Panc1 (cell line): Measurements from ENCODE around the gene CA10. TPM values are rescaled to one million over a fixed set of nuclear protein-coding genes. Genes with fewer than 3 reads are reported as not detected.

Source experiments
- ATAC-seq: fragments of 200-7000 bp; cut with Tn5 transposase; 2 replicates; pipeline ENCODE4 v1.9.1; 2020; ENCODE audit warnings: mild to moderate bottlenecking, moderate library complexity
- BruUV-seq: library from RNA; stranded (reverse); fragments of 400-500 nt; replicated peaks from 2 replicates; lab custom pipeline; 2021; lab: Mats Ljungman, UMichigan
- CTCF ChIA-PET: fragments of 300-600 bp; sonication (Branson Sonifier 250); formaldehyde crosslinking; loops from one replicate; lab custom pipeline; 2022; ENCODE audit warnings: antibody characterized with exemption; lab: Charles Lee
- POLR2A ChIA-PET: fragments of 300-600 bp; sonication (Branson Sonifier 250); formaldehyde crosslinking; loops from one replicate; lab custom pipeline; 2022; ENCODE audit warnings: antibody characterized with exemption; lab: Charles Lee
- DNase-seq: peaks from one replicate; pipeline ENCODE4 v3.0.0-alpha.2; 2010; ENCODE audit warnings: low read depth, low spot score
- H3K27ac ChIP-seq: 2 replicates; pipeline ENCODE4 v1.5.1; 2011; ENCODE audit warnings: mild to moderate bottlenecking, low read length, inconsistent platforms
- H3K27me3 ChIP-seq: fragments of 200-500 bp; sonication (Bioruptor generic); 2 replicates; pipeline ENCODE4 v1.6.0; 2014; ENCODE audit warnings: low read length, inconsistent platforms; ENCODE audit not compliant: control insufficient read depth, insufficient read depth
- H3K36me3 ChIP-seq: fragments of 200-500 bp; sonication (Bioruptor generic); 2 replicates; pipeline ENCODE4 v1.5.1; 2014; ENCODE audit warnings: inconsistent platforms, mild to moderate bottlenecking, low read length, moderate library complexity; ENCODE audit not compliant: control insufficient read depth, insufficient read depth
- H3K4me1 ChIP-seq: 2 replicates; pipeline ENCODE4 v1.5.1; 2011; ENCODE audit warnings: inconsistent platforms, mild to moderate bottlenecking, low read length, moderate library complexity; ENCODE audit not compliant: control insufficient read depth, insufficient read depth
- H3K4me3 ChIP-seq, 2 experiments: 2 replicates each; pipeline ENCODE4 v1.5.1; 2011 to 2012; ENCODE audit warnings: low read depth in 2 of 2, low read length in 2 of 2, mild to moderate bottlenecking in 2 of 2, inconsistent platforms in 1 of 2, moderate library complexity in 1 of 2
- H3K9me3 ChIP-seq: fragments of 200-500 bp; sonication (Bioruptor generic); 2 replicates; pipeline ENCODE4 v1.5.1; 2014; ENCODE audit warnings: low read depth, mild to moderate bottlenecking, inconsistent platforms, low read length, moderate library complexity; ENCODE audit not compliant: control insufficient read depth, insufficient read depth
- POLR2AphosphoS5 ChIP-seq: IDR thresholded peaks from 2 replicates; pipeline ENCODE4 v1.6.1; 2012; ENCODE audit warnings: mild to moderate bottlenecking, low read depth, low read length, moderate library complexity
- SIN3A ChIP-seq: IDR thresholded peaks from 2 replicates; pipeline ENCODE4 v1.6.1; 2012; ENCODE audit warnings: low read depth, mild to moderate bottlenecking, low read length, moderate library complexity, borderline replicate concordance; ENCODE audit not compliant: insufficient read depth
- TCF7L2 ChIP-seq: IDR thresholded peaks from 2 replicates; pipeline ENCODE4 v1.6.1; 2011; ENCODE audit warnings: mild to moderate bottlenecking, low read depth, low read length, inconsistent platforms
- in situ Hi-C: cut with HindIII; loops from 2 replicates; pipeline ENCODE4 v1.10.0; 2016; ENCODE audit warnings: low sequenced_read_pairs, low pct_unique_long_range_greater_than_20kb
- intact Hi-C: fragments of 100-400 bp; cut with micrococcal nuclease; formaldehyde crosslinking; loops from one replicate; pipeline ENCODE4 v1.10.0; 2022; ENCODE audit not compliant: unreplicated experiment
- total RNA-seq: library from RNA; stranded (reverse); gene quantifications from one replicate; pipeline ENCODE4 v1.2.1, GENCODE V29; 2021; ENCODE audit not compliant: unreplicated experiment
- TF ChIP-seq, protein P1 (sequence below), 2 experiments: IDR thresholded peaks; 2 replicates each; pipeline ENCODE4 v1.6.1; 2011 to 2012; ENCODE audit warnings: low read depth in 2 of 2, control low read depth in 1 of 2, low read length in 1 of 2, mild to moderate bottlenecking in 1 of 2, moderate library complexity in 1 of 2; ENCODE audit not compliant: insufficient read depth in 1 of 2
- TF ChIP-seq, protein P2 (sequence below): fragments of 450-650 bp; IDR thresholded peaks from 2 replicates; pipeline ENCODE4 v1.5.1; 2017; ENCODE audit warnings: mild to moderate bottlenecking

CA10 gene
- total RNA-seq, 1 experiment from 2014 or later: not detected

DNA sequence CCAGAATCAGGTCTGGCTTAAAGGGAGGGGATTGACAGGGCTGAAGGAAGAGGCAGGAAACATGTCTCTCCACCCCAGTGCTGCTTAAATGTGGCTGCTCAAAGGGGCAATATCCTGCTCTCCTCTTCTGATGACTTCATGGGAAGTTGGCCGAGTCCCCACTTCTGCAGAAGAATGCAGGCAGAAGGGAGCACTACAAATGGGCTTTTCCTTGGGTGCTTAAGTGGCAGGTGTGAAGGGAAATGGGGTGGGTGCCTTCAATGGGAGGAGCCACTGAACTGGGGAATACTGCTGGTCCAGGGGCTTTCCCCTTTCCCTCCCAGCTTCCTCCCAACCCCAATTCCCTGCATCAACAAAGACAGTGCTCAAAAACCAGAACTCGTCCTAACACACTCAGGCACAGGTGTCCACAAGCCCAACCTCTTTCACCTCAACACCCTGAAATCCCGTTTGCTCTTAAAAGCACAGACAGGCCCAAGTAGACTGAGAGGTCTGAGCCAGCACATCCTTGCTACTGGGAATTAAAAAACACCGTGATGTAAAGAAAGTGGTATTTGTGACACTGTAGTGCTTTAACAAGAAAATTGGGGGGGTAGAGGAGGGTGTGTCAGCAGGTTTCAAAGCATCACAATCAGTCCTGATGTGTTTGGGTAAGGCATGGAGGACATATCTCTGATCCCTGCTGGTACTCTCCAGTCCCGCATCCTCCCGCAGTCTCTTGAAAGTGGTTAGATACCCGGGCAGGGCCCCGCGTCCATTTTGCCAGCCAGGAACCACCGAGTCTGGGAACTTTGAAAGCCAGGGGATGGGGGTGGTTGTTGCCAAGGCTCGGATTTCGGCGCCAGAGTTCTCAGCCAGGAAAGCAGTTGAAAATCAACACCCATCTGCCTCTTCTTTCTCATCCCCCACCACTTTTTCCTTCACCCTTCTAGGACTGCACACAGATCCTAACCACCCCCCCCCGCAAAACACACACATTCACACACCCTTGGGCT is 1.6 kb downstream of the CA10 start:
- Histone ChIP-seq H3K9me3 (0 out of 2 replicates have a peak, but pooled peaks cover 4% of the 10 kb centered on the region), H3K27me3 (no peaks in the 10 kb centered on the region), H3K36me3 (no peaks in the 10 kb centered on the region), H3K4me3 (no peak overlapping the region), H3K27ac (no peak overlapping the region), H3K4me1 (no peaks in the 10 kb centered on the region)
- intact Hi-C loops: no loop called here
- ATAC-seq (no peak), DNase-seq (no peak)
- no peak for TF ChIP-seq TCF7L2
- no peak for TF ChIP-seq SIN3A
- TF ChIP-seq POLR2AphosphoS5: no peak
- TF ChIP-seq, protein P1, sequence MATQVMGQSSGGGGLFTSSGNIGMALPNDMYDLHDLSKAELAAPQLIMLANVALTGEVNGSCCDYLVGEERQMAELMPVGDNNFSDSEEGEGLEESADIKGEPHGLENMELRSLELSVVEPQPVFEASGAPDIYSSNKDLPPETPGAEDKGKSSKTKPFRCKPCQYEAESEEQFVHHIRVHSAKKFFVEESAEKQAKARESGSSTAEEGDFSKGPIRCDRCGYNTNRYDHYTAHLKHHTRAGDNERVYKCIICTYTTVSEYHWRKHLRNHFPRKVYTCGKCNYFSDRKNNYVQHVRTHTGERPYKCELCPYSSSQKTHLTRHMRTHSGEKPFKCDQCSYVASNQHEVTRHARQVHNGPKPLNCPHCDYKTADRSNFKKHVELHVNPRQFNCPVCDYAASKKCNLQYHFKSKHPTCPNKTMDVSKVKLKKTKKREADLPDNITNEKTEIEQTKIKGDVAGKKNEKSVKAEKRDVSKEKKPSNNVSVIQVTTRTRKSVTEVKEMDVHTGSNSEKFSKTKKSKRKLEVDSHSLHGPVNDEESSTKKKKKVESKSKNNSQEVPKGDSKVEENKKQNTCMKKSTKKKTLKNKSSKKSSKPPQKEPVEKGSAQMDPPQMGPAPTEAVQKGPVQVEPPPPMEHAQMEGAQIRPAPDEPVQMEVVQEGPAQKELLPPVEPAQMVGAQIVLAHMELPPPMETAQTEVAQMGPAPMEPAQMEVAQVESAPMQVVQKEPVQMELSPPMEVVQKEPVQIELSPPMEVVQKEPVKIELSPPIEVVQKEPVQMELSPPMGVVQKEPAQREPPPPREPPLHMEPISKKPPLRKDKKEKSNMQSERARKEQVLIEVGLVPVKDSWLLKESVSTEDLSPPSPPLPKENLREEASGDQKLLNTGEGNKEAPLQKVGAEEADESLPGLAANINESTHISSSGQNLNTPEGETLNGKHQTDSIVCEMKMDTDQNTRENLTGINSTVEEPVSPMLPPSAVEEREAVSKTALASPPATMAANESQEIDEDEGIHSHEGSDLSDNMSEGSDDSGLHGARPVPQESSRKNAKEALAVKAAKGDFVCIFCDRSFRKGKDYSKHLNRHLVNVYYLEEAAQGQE (IDR thresholded peaks at IDR 0.05; ENCODE audit: insufficient read depth in 1 of 2, low read depth in 2 of 2, low read length in 1 of 2): no peak
- TF ChIP-seq, protein P2, sequence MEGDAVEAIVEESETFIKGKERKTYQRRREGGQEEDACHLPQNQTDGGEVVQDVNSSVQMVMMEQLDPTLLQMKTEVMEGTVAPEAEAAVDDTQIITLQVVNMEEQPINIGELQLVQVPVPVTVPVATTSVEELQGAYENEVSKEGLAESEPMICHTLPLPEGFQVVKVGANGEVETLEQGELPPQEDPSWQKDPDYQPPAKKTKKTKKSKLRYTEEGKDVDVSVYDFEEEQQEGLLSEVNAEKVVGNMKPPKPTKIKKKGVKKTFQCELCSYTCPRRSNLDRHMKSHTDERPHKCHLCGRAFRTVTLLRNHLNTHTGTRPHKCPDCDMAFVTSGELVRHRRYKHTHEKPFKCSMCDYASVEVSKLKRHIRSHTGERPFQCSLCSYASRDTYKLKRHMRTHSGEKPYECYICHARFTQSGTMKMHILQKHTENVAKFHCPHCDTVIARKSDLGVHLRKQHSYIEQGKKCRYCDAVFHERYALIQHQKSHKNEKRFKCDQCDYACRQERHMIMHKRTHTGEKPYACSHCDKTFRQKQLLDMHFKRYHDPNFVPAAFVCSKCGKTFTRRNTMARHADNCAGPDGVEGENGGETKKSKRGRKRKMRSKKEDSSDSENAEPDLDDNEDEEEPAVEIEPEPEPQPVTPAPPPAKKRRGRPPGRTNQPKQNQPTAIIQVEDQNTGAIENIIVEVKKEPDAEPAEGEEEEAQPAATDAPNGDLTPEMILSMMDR: no peak
- in situ Hi-C loops: no loop called here
- BruUV-seq: no TSS peak
- ChIA-PET CTCF (no interaction called here), POLR2A (no interaction called here)

DNA sequence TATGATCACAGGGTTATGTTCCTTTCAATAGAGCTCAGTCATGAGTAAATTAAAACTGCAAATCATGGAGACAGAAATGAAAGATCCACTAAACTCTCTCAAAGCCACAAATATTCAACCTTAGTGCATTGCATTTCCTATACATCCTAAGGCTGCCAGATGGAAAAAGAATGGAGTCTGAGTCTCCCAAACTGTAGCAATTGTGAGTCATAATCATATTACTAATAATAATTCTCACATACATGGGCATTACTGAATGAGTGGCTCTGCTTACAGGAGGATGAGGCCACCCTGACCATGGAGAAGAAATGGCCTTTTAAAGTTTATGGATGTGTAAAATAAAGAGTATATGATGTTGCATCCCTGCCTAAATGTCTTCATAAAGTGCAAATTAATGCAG is 3.2 kb downstream of the CA10 start:
- H3K27ac ChIP-seq: no peak overlapping the region
- POLR2A ChIA-PET: no interaction called here
- no peaks in the 10 kb centered on the region for H3K36me3 ChIP-seq
- intact Hi-C loops: no loop called here
- CTCF ChIA-PET: no interaction called here
- H3K4me1 ChIP-seq: no peaks in the 10 kb centered on the region
- ATAC-seq: no peak
- TF ChIP-seq, protein P2: no peak
- TF ChIP-seq POLR2AphosphoS5 (no peak), TCF7L2 (no peak)
- TF ChIP-seq, protein P1 (IDR thresholded peaks at IDR 0.05; ENCODE audit: insufficient read depth in 1 of 2, low read depth in 2 of 2, low read length in 1 of 2): no peak
- no peak overlapping the region for H3K4me3 ChIP-seq
- in situ Hi-C loops: no loop called here
- BruUV-seq: no TSS peak
- no peak for DNase-seq
- H3K27me3 ChIP-seq: no peaks in the 10 kb centered on the region
- H3K9me3 ChIP-seq: peaks cover 7% of the 10 kb centered on the region; the same call in 1 of the 2 replicates
